Inflammatory macrophage treated with lipopolysaccharide for 4 hours (primary cell): Measurements from ENCODE around the gene UMAD1.

ENCODE experiments used
- DNase-seq: peaks from one replicate; pipeline ENCODE4 v3.0.0-alpha.2; 2020

The UMAD1 gene

DNA sequence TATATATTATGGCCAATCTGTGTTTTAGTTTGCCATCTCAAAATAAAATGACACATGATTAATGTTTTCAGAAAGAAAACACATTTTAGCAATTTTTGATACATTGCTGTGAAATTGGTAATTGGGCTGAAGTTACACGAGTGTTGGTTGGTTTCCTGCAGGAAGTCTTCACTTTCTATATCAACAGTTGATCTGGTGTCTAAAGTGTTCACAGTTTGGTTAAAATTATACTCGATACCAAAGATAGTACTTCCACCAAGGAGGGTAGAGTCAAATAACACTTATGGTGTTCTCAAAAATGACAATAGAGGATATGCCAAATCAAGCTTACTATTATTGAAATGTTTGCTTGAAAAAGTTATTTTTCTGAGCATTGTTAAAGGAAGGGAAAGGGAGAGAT, 207.7 kb downstream of the UMAD1 start:
- DNase-seq: no peak

DNA sequence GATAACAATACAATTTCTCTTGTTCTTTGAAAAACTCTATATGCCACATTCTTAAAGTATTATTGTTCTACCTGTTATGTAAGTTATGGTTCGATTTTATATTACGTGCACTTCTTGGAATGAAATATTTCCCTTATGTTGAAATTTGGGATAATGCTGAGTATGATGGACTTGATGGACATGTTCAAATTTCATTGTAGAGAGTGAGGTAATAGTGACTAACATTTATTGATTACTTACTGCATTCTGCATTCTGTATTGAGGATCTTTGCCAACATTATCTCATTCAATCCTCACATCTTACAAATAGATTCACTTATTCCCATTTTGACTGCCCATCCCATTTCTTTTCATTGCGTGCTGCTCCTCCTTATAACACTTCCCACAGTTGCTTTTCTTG, 208.3 kb downstream of the UMAD1 start:
- DNase-seq: no peak

DNA sequence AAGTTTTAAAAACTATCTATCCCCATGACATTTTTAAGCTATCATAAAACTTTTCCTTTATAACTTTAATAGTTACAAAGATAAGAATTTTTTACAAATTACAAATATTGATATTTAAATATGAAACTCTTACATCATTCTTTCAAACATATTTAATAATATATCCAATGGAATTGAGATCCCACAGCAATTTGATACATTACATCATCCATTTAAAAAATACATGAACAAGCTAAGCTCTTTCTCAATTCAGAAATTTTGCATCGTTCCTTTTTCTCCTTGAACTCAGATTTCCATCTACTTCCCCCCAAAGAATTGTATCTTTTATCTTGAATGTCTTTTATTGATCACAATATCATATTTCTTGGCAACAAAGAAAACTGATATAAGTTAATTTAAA, 209.6 kb downstream of the UMAD1 start:
- no peak for DNase-seq

DNA sequence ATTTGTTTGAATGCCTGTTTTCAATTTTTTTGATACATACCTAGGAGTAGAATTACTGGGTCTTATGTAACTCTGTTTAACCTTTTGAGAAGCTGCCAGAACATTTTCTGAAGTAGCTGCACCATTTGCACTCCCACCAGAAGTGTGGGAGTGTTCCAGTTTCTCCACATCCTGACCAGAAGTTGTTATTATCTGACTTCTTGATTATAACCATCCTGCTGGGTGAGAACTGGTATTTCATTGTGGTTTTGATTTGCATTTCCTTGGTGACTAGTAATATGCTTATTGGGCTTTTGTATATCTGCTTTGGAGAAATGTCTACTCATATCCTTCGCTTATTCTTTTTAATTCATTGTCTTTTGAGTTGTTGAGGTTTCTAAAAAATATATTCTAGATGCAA, 210.8 kb downstream of the UMAD1 start:
- no peak for DNase-seq

DNA sequence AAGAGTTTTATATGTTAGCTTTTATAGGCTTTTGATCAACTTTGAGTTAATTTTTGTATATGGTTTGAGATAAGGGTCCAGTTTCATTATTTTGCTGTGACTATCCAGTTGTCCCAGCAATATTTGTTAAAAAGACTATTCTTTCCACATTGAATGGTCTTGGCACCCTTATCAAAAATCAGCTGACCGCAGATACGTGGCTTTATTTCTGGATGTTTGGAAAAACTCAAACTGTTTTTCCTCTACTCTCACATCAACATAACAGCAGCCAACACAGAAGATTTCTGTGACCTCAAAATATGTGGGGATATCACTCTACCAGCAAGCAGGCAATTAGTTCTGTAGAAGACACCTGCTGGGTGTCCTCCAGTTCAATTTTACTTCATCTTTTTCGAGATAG, 211.4 kb downstream of the UMAD1 start:
- DNase-seq: no peak

DNA sequence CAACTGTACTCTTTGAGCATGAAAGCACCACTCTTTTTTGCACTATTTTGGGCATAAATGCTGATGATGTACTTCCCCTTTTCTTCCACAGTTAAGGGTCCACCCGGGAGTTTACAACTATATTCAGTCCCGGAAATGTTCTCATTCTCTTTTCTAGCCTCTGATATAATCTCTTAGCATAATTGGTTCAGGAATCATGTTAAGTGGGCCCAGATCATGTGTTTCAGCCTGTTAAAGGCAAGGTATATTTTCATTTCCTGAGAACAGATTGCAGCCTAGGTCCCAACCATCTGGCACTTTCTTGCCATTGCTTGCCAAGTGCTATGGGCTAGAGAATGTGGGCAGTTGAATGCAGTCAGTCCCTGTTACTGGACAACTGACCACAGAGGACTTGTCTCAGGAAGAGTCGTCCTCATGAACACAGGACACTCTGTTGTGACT, 216.6 kb downstream of the UMAD1 start:
- no peak for DNase-seq

DNA sequence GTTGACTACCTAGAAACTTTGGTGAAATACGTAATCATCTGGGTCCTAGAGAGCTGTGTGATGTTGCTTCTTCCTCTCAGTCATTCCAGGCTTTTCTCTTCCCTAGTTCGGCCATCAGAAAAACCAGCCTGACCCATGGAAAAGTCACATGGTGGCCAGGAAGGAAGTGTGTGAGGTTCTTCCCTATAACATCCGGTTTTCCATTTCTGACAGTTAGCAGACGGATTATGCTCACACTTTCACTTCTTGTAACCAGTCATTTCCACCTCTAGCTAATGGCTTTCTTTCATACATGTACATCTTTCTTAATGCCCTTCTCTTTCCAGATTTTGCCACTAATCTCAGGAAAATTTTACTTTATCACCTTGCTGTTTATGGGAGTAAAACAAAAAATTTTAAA, 218.0 kb downstream of the UMAD1 start:
- DNase-seq: peak; percentile 13

DNA sequence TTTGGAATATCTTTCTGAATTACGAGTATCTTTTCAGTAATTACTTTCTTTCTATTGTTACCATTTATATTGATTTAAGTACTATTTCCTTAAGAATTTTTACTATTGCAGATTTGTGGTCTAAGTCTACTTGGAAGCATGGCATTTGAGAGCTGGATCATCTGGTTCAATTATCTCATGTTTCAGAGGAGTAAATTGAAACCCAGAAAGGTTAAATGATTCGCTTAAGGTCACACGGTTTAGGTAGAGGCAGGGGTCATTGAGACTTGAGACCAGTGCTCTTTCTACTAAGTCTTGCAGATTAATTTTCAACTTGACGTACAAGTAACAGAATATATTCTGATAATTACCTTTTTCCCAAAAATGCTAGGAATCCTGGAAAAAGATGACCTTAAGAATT, 218.9 kb downstream of the UMAD1 start:
- no peak for DNase-seq

DNA sequence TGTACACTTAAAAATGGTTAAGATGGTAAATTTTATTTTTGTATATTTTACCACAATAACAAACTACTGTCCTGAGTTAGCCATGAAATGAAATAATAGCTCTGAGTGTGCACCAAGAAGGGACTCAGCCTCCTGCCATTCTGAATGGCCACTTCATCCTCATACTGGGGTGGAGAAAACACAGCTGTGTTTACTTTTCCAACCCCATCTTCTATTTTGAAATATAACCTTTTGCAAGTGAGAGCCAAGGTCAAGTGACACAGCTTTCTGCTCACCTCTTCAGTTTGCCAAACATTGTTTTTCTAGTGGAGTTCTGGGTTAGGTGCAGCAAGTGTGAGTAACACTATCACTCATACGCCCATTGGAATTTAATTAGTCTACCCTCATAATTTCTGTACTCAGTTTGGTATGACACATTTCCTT, 220.7 kb downstream of the UMAD1 start:
- no peak for DNase-seq

DNA sequence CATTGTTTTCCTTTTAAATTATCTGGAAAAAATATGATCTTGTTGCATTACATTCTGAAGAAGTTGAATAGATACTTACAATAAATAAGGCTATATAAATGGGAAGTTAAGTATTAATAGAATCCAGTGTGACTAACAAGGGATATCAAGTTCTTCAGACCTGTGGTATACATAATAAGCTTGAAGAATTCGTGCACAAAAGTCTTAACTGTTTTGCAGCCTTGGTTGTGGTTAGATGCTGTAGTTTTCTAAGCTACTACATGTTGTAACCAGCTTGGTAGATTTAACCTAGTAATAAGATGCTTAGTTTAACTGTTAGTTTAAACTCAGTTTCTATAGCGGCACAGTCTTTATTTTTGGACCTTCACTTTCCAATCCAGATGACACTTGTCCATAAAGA, 221.8 kb downstream of the UMAD1 start:
- DNase-seq: no peak

DNA sequence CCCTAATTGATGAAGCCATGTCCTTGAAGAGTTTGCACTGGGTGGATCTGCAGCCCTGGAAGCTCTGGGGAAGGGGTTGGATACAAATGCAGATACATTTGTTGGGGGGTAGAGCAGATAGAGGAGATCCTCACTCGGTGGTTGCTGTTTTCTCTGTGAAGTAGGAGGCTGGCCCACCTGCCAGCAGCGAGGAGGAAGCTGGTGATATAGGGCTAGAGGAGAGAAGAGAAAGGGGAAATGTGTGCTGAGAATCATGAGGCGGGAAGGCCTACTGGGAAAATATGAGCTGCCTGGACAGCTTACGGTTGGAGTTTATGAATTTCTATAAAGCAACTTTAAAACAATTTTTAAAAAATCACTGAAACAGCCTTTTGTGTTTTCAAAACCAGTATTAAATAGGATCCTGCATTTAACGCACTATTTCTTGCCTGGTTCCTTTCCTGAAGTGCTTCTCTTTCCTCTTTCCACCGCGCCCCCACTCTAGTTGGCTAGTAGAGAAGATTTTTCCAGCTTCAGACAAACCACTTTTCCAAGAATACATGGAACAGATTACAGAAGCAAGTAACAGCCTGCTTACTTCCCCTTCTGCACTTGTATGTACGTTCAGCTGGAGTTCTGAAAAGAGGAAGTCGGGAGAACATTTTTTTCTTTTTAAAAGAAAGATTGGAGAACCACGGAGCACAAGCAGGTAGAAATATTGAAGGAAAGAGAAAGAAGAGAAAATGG, 227.5 kb downstream of the UMAD1 start:
- peak; percentile 69 for DNase-seq

DNA sequence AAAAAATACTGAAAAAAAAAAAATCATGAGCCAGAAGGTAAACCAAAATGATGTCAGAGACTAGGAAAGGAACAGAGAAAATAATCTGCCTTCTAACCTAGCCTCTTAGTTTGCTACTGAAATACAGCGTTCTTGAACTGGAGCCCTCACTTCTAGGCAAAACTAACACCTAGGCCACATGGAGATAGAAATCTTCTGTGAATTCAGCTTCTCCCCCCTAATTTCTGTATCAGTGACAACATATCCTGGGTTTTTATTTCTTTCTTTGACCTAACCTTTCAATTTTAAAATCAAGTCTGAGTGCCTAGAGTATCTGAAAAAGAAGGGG, 228.0 kb downstream of the UMAD1 start:
- DNase-seq: no peak

DNA sequence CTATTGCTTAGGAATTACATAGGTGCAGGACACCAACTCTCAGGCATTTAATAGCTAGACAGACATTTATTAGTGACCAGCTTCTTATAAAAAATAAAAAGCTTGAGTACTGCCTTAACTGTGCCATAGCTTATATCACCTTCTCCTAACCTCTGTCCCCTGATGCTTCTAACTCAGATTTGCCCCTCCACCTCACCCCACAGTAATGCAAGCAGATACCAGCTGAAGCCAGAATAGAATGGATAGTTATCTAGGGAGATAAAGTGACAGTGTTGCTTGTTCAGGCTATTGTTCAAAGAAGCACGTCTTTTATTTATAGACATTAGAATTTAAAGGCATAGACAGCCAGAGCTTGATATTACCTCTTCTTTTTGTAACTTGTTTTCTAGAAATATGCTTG, 228.5 kb downstream of the UMAD1 start:
- no peak for DNase-seq

DNA sequence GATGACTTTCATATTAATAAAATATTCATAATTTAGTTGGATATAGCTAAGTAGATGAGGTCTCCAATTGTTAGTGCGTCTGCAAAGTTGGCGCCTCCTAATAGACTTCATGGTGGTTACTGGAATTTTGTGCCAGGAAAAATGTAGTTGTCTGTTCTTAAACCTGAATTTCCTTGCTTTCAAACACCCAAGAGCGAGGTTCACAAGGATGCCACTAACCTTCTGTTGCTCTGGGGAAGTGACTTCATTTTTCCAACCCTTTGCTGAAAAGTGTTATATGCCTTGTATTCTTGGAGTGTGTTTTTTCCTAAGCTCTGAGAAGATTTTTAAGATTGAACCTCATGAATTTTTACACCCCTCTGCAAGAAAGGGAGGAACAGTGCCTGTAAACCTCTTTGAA, 229.1 kb downstream of the UMAD1 start:
- no peak for DNase-seq

DNA sequence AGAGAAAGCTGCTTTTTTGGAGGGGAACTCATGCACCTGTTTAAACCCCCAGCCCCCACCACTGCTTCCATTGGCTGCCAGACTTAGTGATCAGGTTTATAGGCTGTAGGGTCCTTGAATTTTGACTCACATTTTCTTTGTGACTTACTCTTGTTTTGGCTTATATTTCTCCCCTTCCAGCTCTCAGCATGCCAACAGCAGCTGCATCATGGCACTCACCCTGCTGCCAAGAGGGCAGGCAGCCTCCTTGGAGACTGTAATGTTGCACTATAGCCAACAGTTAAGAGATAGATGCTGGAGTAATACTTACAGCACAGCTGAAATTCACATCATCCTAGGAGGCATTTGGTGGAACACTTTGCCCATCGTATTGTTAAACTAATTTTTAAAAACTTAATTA, 230.0 kb downstream of the UMAD1 start:
- DNase-seq: no peak

DNA sequence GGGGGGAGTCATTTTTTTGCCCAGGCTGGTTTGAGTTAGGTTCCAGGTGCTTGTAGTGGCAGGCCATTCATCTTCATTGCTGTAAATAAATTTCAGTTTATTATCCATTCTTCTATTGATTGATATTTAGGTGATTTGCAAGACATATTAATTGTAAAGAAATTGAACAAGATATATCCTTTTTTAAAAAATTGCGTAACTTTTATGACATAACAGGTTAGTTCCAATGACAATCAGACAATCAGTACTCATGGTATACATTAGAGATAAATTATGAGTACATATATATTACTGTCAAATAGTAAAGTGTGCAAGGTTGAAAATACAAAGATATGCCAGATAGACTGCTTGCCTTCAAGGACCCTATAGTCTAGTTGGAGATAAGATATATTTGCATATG, 235.9 kb downstream of the UMAD1 start:
- no peak for DNase-seq

DNA sequence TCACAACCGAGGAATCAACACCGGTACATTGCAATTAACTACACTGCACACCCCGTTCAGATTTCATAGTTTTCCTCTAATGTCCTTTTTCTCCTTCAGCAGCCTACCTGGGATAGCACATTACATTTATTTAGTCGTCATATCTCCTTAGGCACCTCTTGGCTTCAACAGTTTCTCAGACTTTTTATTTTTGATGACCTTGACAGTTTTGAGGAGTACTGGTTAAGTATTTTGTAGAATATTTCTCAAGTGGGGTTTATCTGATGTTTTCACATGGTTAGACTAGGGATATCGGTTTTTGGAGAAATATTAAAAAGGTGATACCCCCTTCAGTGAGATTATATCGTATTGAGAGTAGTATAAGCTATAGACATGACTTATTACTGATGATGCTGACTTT, 241.0 kb downstream of the UMAD1 start:
- no peak for DNase-seq

DNA sequence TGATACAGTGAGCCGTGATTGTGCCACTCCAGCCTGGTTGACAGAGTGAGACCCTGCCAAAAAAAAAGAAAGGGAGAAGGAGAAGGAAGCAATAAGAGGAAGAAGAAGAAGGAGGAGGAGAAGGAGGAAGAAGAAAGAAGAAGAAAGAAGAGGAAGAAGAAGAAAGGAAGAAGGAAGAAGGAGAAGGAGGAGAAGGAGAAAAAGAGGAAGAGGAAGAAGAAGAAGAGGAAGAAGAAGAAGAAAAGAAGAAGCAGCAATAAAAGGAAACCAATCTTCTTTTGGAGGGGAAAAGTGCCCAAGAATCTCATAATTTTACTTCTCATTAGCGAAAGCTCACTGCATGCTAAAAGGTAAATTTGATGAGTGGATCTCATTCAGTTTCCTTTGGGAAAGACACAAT, 242.3 kb downstream of the UMAD1 start:
- DNase-seq: no peak

DNA sequence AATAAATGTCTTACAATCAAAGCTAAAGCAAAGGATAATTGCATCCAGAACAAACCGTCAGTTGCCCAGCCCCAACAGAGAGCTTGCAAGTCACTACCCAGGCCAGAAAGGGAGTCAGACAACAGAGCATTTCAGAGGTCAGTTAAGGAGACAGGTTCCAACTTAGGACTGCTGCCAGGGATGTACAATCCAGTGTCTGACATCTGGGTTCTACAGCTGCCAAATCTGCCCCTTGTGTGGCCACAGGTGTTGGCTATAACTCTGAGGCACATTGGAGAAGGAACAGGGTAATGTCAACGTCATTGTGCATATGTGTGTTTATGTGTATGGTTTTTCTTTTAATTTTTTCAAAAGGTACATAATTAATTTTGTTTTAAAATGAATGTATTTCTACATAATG, 242.8 kb downstream of the UMAD1 start:
- DNase-seq: no peak

DNA sequence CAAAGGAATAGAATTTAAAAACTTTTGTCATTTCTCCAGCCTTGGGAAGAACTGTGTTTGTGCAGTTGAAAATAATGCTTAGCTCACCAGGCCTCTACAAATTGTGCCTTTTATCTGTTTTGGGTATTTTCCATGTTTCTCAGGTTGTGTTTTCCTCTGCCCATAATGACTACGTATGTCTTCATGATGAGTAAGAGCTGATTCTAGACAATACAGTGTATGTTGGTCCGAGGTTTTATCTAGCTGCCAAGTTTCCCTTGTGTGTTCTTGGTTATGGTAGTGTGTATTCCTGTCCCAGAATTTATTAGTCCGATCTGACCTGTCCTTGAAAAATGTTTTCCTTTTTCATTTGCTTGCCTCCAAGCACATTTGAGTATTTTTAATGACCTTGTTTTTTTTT, 244.3 kb downstream of the UMAD1 start:
- no peak for DNase-seq

DNA sequence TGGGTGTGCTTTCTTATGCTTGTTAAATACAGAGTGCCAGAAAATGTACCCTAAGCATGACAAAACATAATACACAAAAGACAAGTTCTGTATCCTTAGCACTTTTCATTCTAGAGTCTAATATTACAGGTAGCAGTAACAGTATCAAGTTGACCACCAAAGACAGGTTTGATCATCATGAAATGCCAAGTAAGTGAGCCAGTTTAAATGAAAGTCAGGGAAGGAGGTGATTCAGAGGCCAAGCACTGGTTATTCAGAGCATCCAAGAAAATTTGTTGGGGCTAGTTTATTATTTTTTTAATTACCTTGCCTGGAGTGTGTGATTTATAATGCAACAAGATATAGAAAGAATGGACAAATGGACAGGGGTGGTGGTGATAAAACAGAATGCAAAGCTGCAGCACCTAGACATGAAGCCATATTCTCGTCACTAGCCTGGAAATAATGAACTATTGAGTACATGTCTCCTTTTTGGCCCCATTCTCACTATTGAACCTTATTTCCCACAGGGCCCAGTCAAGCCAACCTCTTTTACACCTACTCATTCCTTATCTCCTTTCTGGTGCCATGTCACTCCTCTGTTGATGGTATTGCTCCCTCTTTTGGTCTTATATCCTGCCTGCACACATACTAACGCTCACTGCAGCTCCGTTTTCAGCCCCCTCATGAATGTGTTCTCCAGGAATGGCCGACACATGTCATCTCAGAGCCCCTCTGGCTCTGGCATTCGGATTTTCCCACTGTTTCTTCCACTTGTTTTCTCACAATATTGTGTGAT, 249.4 kb downstream of the UMAD1 start:
- no peak for DNase-seq

DNA sequence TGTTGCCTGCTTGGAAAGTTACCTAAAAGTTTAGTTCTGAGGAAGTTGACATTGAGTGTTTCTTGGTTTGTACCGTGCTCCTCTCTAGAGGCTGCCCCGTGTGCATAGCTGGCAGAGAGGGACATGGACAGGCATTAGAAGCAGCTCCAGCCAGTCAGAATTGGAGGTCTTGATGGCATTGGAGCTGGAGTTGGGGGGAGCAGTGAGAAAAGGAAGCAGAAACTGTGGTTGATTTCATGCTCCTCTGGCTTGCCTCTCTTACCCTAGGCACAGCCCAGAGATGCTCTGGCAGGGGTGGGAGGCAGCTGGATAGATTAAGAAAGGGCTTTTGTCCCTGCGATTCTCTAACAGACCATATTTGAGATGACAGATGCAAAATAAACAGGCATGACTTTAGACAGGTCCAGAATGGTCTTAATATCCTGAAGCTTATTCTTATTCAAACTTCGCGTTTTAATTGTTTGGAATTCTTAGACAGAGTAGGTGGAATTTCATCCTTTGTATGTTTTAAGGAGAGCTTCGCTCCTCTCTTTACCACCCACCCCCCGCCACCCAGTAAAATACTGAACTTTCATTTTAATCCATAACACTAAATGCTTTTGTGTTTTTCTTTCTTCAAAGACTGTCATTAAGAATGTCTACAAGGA, 254.6 kb downstream of the UMAD1 start:
- DNase-seq: no peak

DNA sequence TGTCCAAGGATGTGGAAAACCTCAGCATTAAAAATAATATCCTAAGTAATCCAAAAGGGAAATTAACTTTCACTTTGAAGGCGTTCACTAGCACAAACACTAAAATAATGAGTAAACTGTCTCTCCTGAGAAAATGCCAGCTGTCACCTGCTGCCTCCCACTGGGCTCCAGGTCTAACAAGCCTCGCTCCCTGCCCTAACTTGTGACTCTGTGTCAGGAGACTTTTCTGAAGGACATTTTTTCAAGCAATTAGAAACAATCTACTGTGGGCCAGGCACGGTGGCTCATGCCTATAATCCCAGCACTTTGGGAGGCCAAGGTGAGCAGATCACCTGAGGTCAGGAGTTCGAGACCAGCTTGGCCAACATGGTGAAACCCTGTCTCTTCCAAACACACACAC, 255.2 kb downstream of the UMAD1 start:
- no peak for DNase-seq

DNA sequence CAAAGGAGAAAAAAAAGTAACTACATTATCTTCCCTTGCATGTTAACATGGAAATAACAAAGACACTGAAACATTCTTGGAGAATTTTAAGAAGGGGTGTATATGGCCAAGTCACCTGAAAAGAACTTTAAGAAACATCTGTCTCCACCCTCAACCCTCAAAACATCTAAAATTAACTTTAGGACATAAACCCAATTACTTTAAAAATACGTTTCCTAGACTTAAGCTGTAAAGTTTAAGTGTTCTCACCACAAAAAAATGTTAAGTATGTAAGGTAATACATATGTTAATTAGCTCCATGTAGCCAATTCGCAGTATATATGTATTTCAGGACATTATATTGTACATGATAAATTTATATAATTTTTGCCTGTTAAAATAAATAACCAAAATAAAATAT, 257.0 kb downstream of the UMAD1 start:
- no peak for DNase-seq
